Measurements from ENCODE around the gene CRNN. TPM values are rescaled to one million over a fixed set of nuclear protein-coding genes. Genes with fewer than 3 reads are reported as not detected.

The CRNN gene
- polyA plus RNA-seq, 2 of the 4 experiments (the other 2 are of a cell fraction) = not detected

GRCh38 chr1:152449661-152450060 lies 35.6 kb upstream of the CRNN start:
- no peak overlapping the region for H3K4me2 ChIP-seq
- DNase-seq (ENCODE audit: low read depth in 1 of 2, low spot score in 1 of 2) (no peak), FAIRE-seq (no peak), ATAC-seq (no peak)
- CTCF ChIA-PET = interaction anchor here (1.0 to 8.0 kb wide), 5 partner anchors 9 to 264 kb away, joined by 3 to 66 read pairs (median 15); no protein-coding TSS in a partner anchor
- TF ChIP-seq NPAS2 (CRISPR knock-in tag; IDR thresholded peaks at IDR 0.05; ENCODE audit: borderline replicate concordance) (no peak), TP53 (CRISPR knock-in tag; IDR thresholded peaks at IDR 0.05) (no peak), HOXA7 (CRISPR knock-in tag; IDR thresholded peaks at IDR 0.05) (no peak), ZC3H11A (IDR thresholded peaks at IDR 0.05) (no peak), TFCP2L1 (CRISPR knock-in tag; IDR thresholded peaks at IDR 0.05) (no peak)
- H3K4me3 ChIP-seq = no peak overlapping the region
- POLR2A ChIA-PET = no interaction called here
- H3K9me3 ChIP-seq = no peaks in the 10 kb centered on the region
- 63% methylated on average over 2 of the region's 2 CpGs for WGBS (ENCODE audit: missing lambda C conversion rate)
- no peaks in the 10 kb centered on the region for H3K4me1 ChIP-seq
- H3K27ac ChIP-seq = no peak overlapping the region

- TF ChIP-seq HES2 (IDR thresholded peaks at IDR 0.05) (no peak), FOSL2 (IDR thresholded peaks at IDR 0.05) (no peak), FOSL2 (CRISPR knock-in tag; IDR thresholded peaks at IDR 0.05) (no peak), KDM5A (IDR thresholded peaks at IDR 0.05) (no peak), RCOR1 (IDR thresholded peaks at IDR 0.05; ENCODE audit: low read depth, low read length) (no peak)
- WGBS (ENCODE audit: missing lambda C conversion rate) = 55% methylated on average over 5 of the region's 5 CpGs
- POLR2A ChIA-PET = no interaction called here
- no peak overlapping the region for H3K27ac ChIP-seq
- no peak for ATAC-seq
- H3K4me3 ChIP-seq = no peak overlapping the region
- CTCF ChIA-PET = interaction anchor here (1.3 to 8.0 kb wide), 6 partner anchors 8 to 263 kb away, joined by 3 to 66 read pairs (median 13); no protein-coding TSS in a partner anchor
- no peaks in the 10 kb centered on the region for H3K4me1 ChIP-seq
- no peak for FAIRE-seq
- H3K9me3 ChIP-seq = no peaks in the 10 kb centered on the region
- no peak overlapping the region for H3K4me2 ChIP-seq
- no peak for DNase-seq (ENCODE audit: low read depth in 1 of 2, low spot score in 1 of 2)
These were observed 34.4 kb upstream of the CRNN start for GRCh38 chr1:152448496-152448895.

- no peak for FAIRE-seq
- no peak overlapping the region for H3K4me3 ChIP-seq
- ChIA-PET POLR2A (no interaction called here), CTCF (interaction anchor here (1.6 to 8.0 kb wide), 4 partner anchors 11 to 262 kb away, joined by 5 to 66 read pairs (median 13); no protein-coding TSS in a partner anchor)
- WGBS (ENCODE audit: missing lambda C conversion rate) = 28% methylated on average over 2 of the region's 2 CpGs
- no peaks in the 10 kb centered on the region for H3K4me1 ChIP-seq
- ATAC-seq = no peak
- no peak for DNase-seq (ENCODE audit: low read depth in 1 of 2, low spot score in 1 of 2)
- no peaks in the 10 kb centered on the region for H3K9me3 ChIP-seq
- H3K27ac ChIP-seq = no peak overlapping the region
- TF ChIP-seq ZNF302 (CRISPR knock-in tag; IDR thresholded peaks at IDR 0.05) (no peak), FOXS1 (CRISPR knock-in tag; IDR thresholded peaks at IDR 0.05) (no peak)
- no peak overlapping the region for H3K4me2 ChIP-seq
These were observed 34.0 kb upstream of the CRNN start for GRCh38 chr1:152448095-152448494.

GRCh38 chr1:152447484-152447883 lies 33.4 kb upstream of the CRNN start:
- Histone ChIP-seq H3K4me1 (no peaks in the 10 kb centered on the region), H3K4me3 (no peak overlapping the region), H3K27ac (no peak overlapping the region), H3K4me2 (no peak overlapping the region), H3K9me3 (no peaks in the 10 kb centered on the region)
- TF ChIP-seq ELK1 (IDR thresholded peaks at IDR 0.05; ENCODE audit: low read depth, low read length) (no peak), HOXB5 (CRISPR knock-in tag; IDR thresholded peaks at IDR 0.05) (no peak), PHF8 (IDR thresholded peaks at IDR 0.05; ENCODE audit: borderline replicate concordance, low read depth) (no peak), GATA3 (IDR thresholded peaks at IDR 0.05; ENCODE audit: borderline replicate concordance) (no peak), REST (IDR thresholded peaks at IDR 0.05) (no peak), NPAS2 (CRISPR knock-in tag; IDR thresholded peaks at IDR 0.05; ENCODE audit: borderline replicate concordance) (no peak), ATOH8 (CRISPR knock-in tag; IDR thresholded peaks at IDR 0.05; ENCODE audit: low read depth) (no peak)
- CTCF ChIA-PET = interaction anchor here (0.5 to 8.0 kb wide), 5 partner anchors 12 to 296 kb away, joined by 4 to 66 read pairs (median 11); no protein-coding TSS in a partner anchor
- ATAC-seq (no peak), FAIRE-seq (no peak), DNase-seq (ENCODE audit: low read depth in 1 of 2, low spot score in 1 of 2) (no peak)
- POLR2A ChIA-PET = no interaction called here
- 7% methylated on average over 4 of the region's 4 CpGs for WGBS (ENCODE audit: missing lambda C conversion rate)

Measured in A549 (cell line).